Body of pancreas (tissue), 4 donors: ENCODE data around the gene COL18A1.

Source experiments
- POLR2A ChIP-seq, 3 donors: fragments of 450-650 bp; IDR thresholded peaks; one replicate each; pipeline ENCODE4 v1.6.1; 2016; ENCODE audit warnings: antibody characterized with exemption in 3 of 3, mild to moderate bottlenecking in 2 of 3
- TF ChIP-seq, protein P1 (sequence below), 7 experiments: fragments of 450-650 bp in 4 of 7; fragments of 200-600 bp in 3 of 7; sonication (generic) in 3 of 7; IDR thresholded peaks; one replicate each; pipeline ENCODE4 v1.5.1; 2016 to 2019; ENCODE audit warnings: antibody characterized with exemption in 7 of 7

DNA sequence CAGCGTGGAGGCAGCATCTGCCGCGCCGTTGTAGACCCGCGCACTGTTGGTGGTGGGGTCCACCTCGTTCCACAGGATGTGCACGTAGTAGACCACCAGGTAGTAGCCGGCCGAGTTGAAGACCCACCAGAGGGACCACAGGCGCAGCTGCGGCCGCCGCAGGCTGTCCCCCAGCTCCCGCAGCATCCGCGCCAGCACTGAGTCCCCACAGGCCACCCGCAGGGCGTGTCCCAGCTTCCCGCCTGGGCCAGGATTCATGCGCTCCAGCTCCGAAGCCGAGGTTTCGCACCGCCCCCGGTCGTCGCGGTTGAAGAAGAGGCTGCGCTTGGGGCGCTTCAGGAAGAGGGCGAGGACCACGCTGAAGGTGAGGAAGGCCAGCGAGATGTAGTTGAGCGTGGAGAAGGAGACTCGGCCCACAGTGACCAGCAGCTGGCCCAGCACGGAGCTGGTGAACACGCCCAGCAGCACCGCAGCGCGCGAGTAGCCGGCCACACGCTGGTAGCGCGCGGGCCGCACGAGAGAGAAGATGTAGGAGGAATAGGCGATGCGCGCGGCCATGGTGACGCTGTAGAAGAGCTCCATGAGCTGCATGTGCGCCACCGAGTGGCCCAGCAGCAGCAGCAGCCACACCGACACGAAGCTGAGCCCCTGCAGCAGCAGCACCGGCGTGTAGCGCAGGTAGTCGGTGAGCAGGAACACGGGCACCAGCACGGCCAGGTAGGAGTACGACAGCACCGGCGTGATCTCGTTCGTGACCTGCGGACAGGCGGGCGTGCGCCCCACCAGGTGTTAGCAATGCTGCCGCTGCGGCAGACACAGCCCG, 126.6 kb downstream of the COL18A1 start:
- no peak for TF ChIP-seq POLR2A (IDR thresholded peaks at IDR 0.05)
- TF ChIP-seq, protein P1, sequence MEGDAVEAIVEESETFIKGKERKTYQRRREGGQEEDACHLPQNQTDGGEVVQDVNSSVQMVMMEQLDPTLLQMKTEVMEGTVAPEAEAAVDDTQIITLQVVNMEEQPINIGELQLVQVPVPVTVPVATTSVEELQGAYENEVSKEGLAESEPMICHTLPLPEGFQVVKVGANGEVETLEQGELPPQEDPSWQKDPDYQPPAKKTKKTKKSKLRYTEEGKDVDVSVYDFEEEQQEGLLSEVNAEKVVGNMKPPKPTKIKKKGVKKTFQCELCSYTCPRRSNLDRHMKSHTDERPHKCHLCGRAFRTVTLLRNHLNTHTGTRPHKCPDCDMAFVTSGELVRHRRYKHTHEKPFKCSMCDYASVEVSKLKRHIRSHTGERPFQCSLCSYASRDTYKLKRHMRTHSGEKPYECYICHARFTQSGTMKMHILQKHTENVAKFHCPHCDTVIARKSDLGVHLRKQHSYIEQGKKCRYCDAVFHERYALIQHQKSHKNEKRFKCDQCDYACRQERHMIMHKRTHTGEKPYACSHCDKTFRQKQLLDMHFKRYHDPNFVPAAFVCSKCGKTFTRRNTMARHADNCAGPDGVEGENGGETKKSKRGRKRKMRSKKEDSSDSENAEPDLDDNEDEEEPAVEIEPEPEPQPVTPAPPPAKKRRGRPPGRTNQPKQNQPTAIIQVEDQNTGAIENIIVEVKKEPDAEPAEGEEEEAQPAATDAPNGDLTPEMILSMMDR (IDR thresholded peaks at IDR 0.05), result no peak
